ENCODE data around the gene RASSF3.

DNA sequence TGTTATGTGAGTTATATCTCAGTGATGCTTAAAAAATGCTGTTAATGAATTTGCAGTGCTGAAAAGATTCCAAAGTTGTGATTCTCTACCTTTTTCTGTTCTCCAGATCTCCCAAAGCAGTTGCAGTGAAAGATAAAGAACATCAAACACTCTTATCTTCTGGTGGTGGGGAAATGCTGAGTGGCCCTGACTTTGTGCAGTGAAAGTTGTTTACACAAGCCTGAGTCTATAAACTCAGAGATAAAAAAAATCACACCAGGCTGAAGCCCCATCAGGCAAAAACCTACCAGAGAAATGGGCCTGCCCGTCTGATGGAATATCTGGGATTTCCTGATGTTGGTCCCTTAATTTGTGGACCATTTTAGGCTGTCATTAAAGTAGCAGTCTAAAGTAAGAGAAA, 46.1 kb downstream of the RASSF3 start:
- TF ChIP-seq POLR2AphosphoS5 (IDR thresholded peaks at IDR 0.05; ENCODE audit: low read depth, low read length) (no peak), POLR2A (IDR thresholded peaks at IDR 0.05; ENCODE audit: low read depth, low read length) (no peak), PAX5 (IDR thresholded peaks at IDR 0.05; ENCODE audit: insufficient read depth, low read length, severe bottlenecking) (no peak), TAF1 (IDR thresholded peaks at IDR 0.05; ENCODE audit: low read depth, low read length) (no peak), SPI1 (IDR thresholded peaks at IDR 0.05; ENCODE audit: low read depth, low read length) (no peak)

Data from GM12891 (cell line).